ENCODE measurements around the gene PPP2R5B.
"Not testable (repeated sequence)": the region's sequence is repeated elsewhere in the genome, so short reads cannot be mapped to it uniquely, and the experiment has no call there.

The PPP2R5B gene

DNA sequence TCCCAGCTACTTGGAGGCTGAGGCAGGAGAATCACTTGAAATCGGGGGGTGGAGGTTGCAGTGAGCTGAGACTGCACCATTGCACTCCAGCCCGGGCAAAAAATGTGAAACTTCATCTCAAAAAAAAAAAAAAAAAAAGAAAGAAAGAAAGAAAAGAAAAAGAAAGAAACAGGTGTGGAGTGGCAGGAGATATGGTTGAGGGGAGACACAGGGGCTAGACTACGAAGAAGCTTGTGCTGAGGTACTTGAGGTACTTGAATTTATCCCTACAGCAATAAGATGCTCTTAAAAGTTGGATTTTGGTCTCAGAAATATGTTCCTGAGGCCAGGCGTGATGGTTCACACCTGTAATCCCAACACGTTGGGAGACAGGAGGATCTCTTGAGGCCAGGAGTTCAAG lies 49.6 kb downstream of the PPP2R5B start:
- no peaks in the 10 kb centered on the region for H3K9me3 ChIP-seq (ENCODE audit: control insufficient read depth, insufficient read depth, low read length)
- no peaks in the 10 kb centered on the region for H3K4me1 ChIP-seq (ENCODE audit: control insufficient read depth, insufficient read depth, low read length)
- DNase-seq (ENCODE audit: low read depth, low spot score), result no peak
- no CpG with 5 or more reads among the region's 5 CpGs for WGBS (ENCODE audit: insufficient coverage, insufficient read length)
- no peaks in the 10 kb centered on the region for H3K27me3 ChIP-seq (ENCODE audit: control insufficient read depth, insufficient read depth, low read length)
- no peak overlapping the region for H3K4me3 ChIP-seq (ENCODE audit: low read length)
- no peak overlapping the region for H3K27ac ChIP-seq (ENCODE audit: low read length)
- no peaks in the 10 kb centered on the region for H3K36me3 ChIP-seq (ENCODE audit: control insufficient read depth, insufficient read depth, low read length)

- Histone ChIP-seq H3K9me3 (ENCODE audit: control insufficient read depth, insufficient read depth, low read length) (no peaks in the 10 kb centered on the region), H3K27me3 (ENCODE audit: control insufficient read depth, insufficient read depth, low read length) (no peaks in the 10 kb centered on the region), H3K4me1 (ENCODE audit: control insufficient read depth, insufficient read depth, low read length) (no peaks in the 10 kb centered on the region), H3K4me3 (ENCODE audit: low read length) (no peak overlapping the region), H3K27ac (ENCODE audit: low read length) (no peak overlapping the region), H3K36me3 (ENCODE audit: control insufficient read depth, insufficient read depth, low read length) (no peaks in the 10 kb centered on the region)
- no CpG with 5 or more reads among the region's 2 CpGs for WGBS (ENCODE audit: insufficient coverage, insufficient read length)
- no peak for DNase-seq (ENCODE audit: low read depth, low spot score)
Measured at GRCh38 chr11:64976651-64977050, 52.2 kb downstream of the PPP2R5B start.

- not testable (repeated sequence) for H3K27me3 ChIP-seq (ENCODE audit: control insufficient read depth, insufficient read depth, low read length); H3K9me3 ChIP-seq (ENCODE audit: control insufficient read depth, insufficient read depth, low read length); H3K4me1 ChIP-seq (ENCODE audit: control insufficient read depth, insufficient read depth, low read length); DNase-seq (ENCODE audit: low read depth, low spot score); H3K36me3 ChIP-seq (ENCODE audit: control insufficient read depth, insufficient read depth, low read length); H3K27ac ChIP-seq (ENCODE audit: low read length); H3K4me3 ChIP-seq (ENCODE audit: low read length)
- no CpG with 5 or more reads among the region's 5 CpGs for WGBS (ENCODE audit: insufficient coverage, insufficient read length)
Measured at GRCh38 chr11:64983339-64983738, 58.9 kb downstream of the PPP2R5B start.

All from iPS DF 6.9 (cell line).